Thoracic aorta (tissue), 2 donors: Measurements from ENCODE around the gene CUEDC1. TPM values are rescaled to one million over a fixed set of nuclear protein-coding genes. Genes with fewer than 3 reads are reported as not detected.

Source experiments
- ATAC-seq: fragments of 150-250 bp; one replicate; pipeline ENCODE4 v1.8.0; 2017; ENCODE audit warnings: low read depth; ENCODE audit not compliant: insufficient number of reproducible peaks, low FRiP score
- DNase-seq: peaks from one replicate; pipeline ENCODE4 v3.0.0-alpha.2; 2020; ENCODE audit warnings: low spot score
- H3K27ac ChIP-seq, 2 donors: fragments of 200-600 bp; sonication (generic); 1 replicate in 1 of 2; 2 replicates in 1 of 2; pipeline ENCODE4 v1.5.1; 2016; ENCODE audit warnings: mild to moderate bottlenecking in 2 of 2, moderate library complexity in 2 of 2
- H3K27me3 ChIP-seq: fragments of 200-600 bp; sonication (generic); replicated peaks from 2 replicates; pipeline ENCODE4 v1.6.0; 2016; ENCODE audit warnings: mild to moderate bottlenecking; ENCODE audit not compliant: insufficient read depth
- H3K36me3 ChIP-seq: fragments of 200-600 bp; sonication (generic); one replicate; pipeline ENCODE4 v1.5.1; 2016
- H3K4me1 ChIP-seq, 2 donors: fragments of 200-600 bp; sonication (generic); 1 replicate in 1 of 2; 2 replicates in 1 of 2; pipeline versions ENCODE4 v1.5.1 to v1.6.0; 2016; ENCODE audit warnings: low read depth in 2 of 2, mild to moderate bottlenecking in 1 of 2; ENCODE audit not compliant: control insufficient read depth in 1 of 2
- H3K4me3 ChIP-seq: fragments of 200-600 bp; sonication (generic); 2 replicates; pipeline ENCODE4 v1.5.1; 2016; ENCODE audit warnings: mild to moderate bottlenecking
- H3K9me3 ChIP-seq: fragments of 200-600 bp; sonication (generic); 2 replicates; pipeline ENCODE4 v1.5.1; 2016
- CTCF ChIP-seq: fragments of 200-600 bp; sonication (generic); IDR thresholded peaks from one replicate; pipeline ENCODE4 v1.5.1; 2019; ENCODE audit warnings: antibody characterized with exemption
- total RNA-seq, 2 donors: library from RNA; depleted of rRNA; stranded (reverse); fragments of >200 nt; gene quantifications; one replicate each; pipeline versions ENCODE4 v1.1.0 to v1.2.3, GENCODE V29; 2016

Gene CUEDC1
- total RNA-seq, 2 donors from 2014 or later = 32.7 to 93.1 TPM

GRCh38 chr17:57909551-57909950, 45.7 kb downstream of the CUEDC1 start:
- Histone ChIP-seq H3K4me1 (peaks cover 16 to 39% of the 10 kb centered on the region in 2 donors), H3K4me3 (no peak overlapping the region), H3K9me3 (no peaks in the 10 kb centered on the region), H3K36me3 (no peaks in the 10 kb centered on the region), H3K27me3 (no peaks in the 10 kb centered on the region), H3K27ac (no peak overlapping the region)
- TF ChIP-seq CTCF = no peak
- DNase-seq = no peak
- no peak for ATAC-seq

- DNase-seq = no peak
- ATAC-seq = no peak
- H3K4me1 ChIP-seq = peaks cover 19 to 39% of the 10 kb centered on the region in 2 donors
- H3K4me3 ChIP-seq = no peak overlapping the region
- no peak overlapping the region for H3K27ac ChIP-seq
- H3K27me3 ChIP-seq = no peaks in the 10 kb centered on the region
- no peaks in the 10 kb centered on the region for H3K36me3 ChIP-seq
- no peak for TF ChIP-seq CTCF
- no peaks in the 10 kb centered on the region for H3K9me3 ChIP-seq
Measured at GRCh38 chr17:57908278-57908677, 46.9 kb downstream of the CUEDC1 start.

- ATAC-seq = no peak
- Histone ChIP-seq H3K4me1 (peaks cover 15 to 40% of the 10 kb centered on the region in 2 donors), H3K27ac (no peak overlapping the region)
Measured at GRCh38 chr17:57906910-57907309, 48.3 kb downstream of the CUEDC1 start.

GRCh38 chr17:57905875-57906455, 49.2 kb downstream of the CUEDC1 start:
- no peak for DNase-seq
- H3K4me1 ChIP-seq = peaks cover 14 to 42% of the 10 kb centered on the region in 2 donors
- H3K27me3 ChIP-seq = no peaks in the 10 kb centered on the region
- no peaks in the 10 kb centered on the region for H3K36me3 ChIP-seq
- no peaks in the 10 kb centered on the region for H3K9me3 ChIP-seq
- no peak for ATAC-seq
- H3K4me3 ChIP-seq = no peak overlapping the region
- no peak for TF ChIP-seq CTCF
- no peak overlapping the region for H3K27ac ChIP-seq

More at GRCh38 chr17:57906910-57907309, 48.3 kb downstream of the CUEDC1 start:
- Histone ChIP-seq H3K36me3 (no peaks in the 10 kb centered on the region), H3K9me3 (no peaks in the 10 kb centered on the region), H3K4me3 (no peak overlapping the region), H3K27me3 (no peaks in the 10 kb centered on the region)
- no peak for TF ChIP-seq CTCF
- no peak for DNase-seq

- no peak for ATAC-seq
- H3K4me1 ChIP-seq = peaks cover 29 to 62% of the 10 kb centered on the region in 2 donors
Measured at GRCh38 chr17:57903961-57904360, 51.3 kb downstream of the CUEDC1 start.

More at GRCh38 chr17:57903961-57904360, 51.3 kb downstream of the CUEDC1 start:
- DNase-seq = no peak
- TF ChIP-seq CTCF = no peak
- H3K27ac ChIP-seq = peak overlapping the region; percentile 40 to 83
- no peak overlapping the region for H3K4me3 ChIP-seq
- H3K9me3 ChIP-seq = no peaks in the 10 kb centered on the region
- H3K36me3 ChIP-seq = no peaks in the 10 kb centered on the region
- no peaks in the 10 kb centered on the region for H3K27me3 ChIP-seq
